GM12878 (cell line): ENCODE data around the gene VCPKMT. TPM values are rescaled to one million over a fixed set of nuclear protein-coding genes. Genes with fewer than 3 reads are reported as not detected.

ENCODE experiments used
- ATAC-seq: fragments of 200-7000 bp; cut with Tn5 transposase; 3 replicates; pipeline ENCODE4 v1.9.1; 2020; ENCODE audit warnings: mild to moderate bottlenecking, moderate library complexity
- BruUV-seq: library from RNA; stranded (reverse); fragments of 400-500 nt; replicated peaks from 2 replicates; lab custom pipeline; 2021; lab: Mats Ljungman, UMichigan
- CTCF ChIA-PET: fragments of 300-600 bp; sonication (Branson Sonifier 250); formaldehyde crosslinking; extraction: SDS; loops from one replicate; lab custom pipeline; 2021; ENCODE audit warnings: inconsistent platforms; lab: Yijun Ruan, JAX
- POLR2A ChIA-PET: fragments of 350-600 bp; formaldehyde crosslinking; extraction: SDS; loops from one replicate; lab custom pipeline; 2021; ENCODE audit warnings: inconsistent platforms; lab: Charles Lee
- RAD21 ChIA-PET: fragments of 300-600 bp; sonication (Branson Sonifier 250); formaldehyde crosslinking; loops from one replicate; lab custom pipeline; 2023; ENCODE audit warnings: antibody characterized with exemption; ENCODE audit not compliant: unreplicated experiment; lab: Charles Lee
- SMC1A ChIA-PET: fragments of 300-600 bp; sonication (Branson Sonifier 250); formaldehyde crosslinking; loops from one replicate; lab custom pipeline; 2023; ENCODE audit not compliant: unreplicated experiment, uncharacterized antibody; lab: Charles Lee
- DNase-seq: peaks from one replicate; pipeline ENCODE4 v3.0.0-alpha.2; 2011; ENCODE audit warnings: low read depth, low spot score
- FAIRE-seq: peaks from 3 replicates; lab custom pipeline; 2011; peaks lifted over from hg19 to GRCh38; lab: Jason Lieb, UNC
- H2AFZ ChIP-seq: 2 replicates; pipeline ENCODE4 v1.6.0; 2011; ENCODE audit warnings: low read depth, low read length, control low read depth; ENCODE audit not compliant: control insufficient read depth
- H3K27ac ChIP-seq: 2 replicates; pipeline ENCODE4 v1.5.1; 2011; ENCODE audit warnings: control low read depth; ENCODE audit not compliant: control insufficient read depth, insufficient read depth
- H3K27me3 ChIP-seq, 2 experiments: replicated peaks in 1 of 2; 2 replicates each; pipeline versions ENCODE4 v1.6.0 to v1.6.1; 2011; ENCODE audit warnings: low read length in 1 of 2; ENCODE audit not compliant: control insufficient read depth in 2 of 2, insufficient read depth in 2 of 2
- H3K36me3 ChIP-seq, 2 experiments: 2 replicates each; pipeline ENCODE4 v1.5.1; 2011; ENCODE audit warnings: low read length in 1 of 2; ENCODE audit not compliant: control insufficient read depth in 2 of 2, insufficient read depth in 2 of 2
- H3K4me1 ChIP-seq: 2 replicates; pipeline ENCODE4 v1.6.1; 2011; ENCODE audit warnings: mild to moderate bottlenecking, low read length, moderate library complexity, mixed read lengths; ENCODE audit not compliant: control insufficient read depth, insufficient read depth
- H3K4me2 ChIP-seq: 2 replicates; pipeline ENCODE4 v1.6.0; 2011; ENCODE audit warnings: control low read depth; ENCODE audit not compliant: control insufficient read depth, insufficient read depth
- H3K4me3 ChIP-seq: fragments of 200-600 bp; sonication (generic); 2 replicates; pipeline ENCODE4 v1.5.1; 2016
- H3K79me2 ChIP-seq: 2 replicates; pipeline ENCODE4 v1.6.0; 2011; ENCODE audit warnings: low read length; ENCODE audit not compliant: control insufficient read depth, insufficient read depth
- H3K9ac ChIP-seq: 2 replicates; pipeline ENCODE4 v1.8.0; 2011; ENCODE audit warnings: low read length, control low read depth, mixed read lengths; ENCODE audit not compliant: control insufficient read depth, insufficient read depth
- H3K9me3 ChIP-seq: replicated peaks from 3 replicates; pipeline ENCODE4 v1.5.1; 2011; ENCODE audit warnings: mild to moderate bottlenecking, low read length; ENCODE audit not compliant: control insufficient read depth, insufficient read depth
- H4K20me1 ChIP-seq: 2 replicates; pipeline ENCODE4 v1.6.0; 2011; ENCODE audit not compliant: control insufficient read depth, insufficient read depth
- CEBPB ChIP-seq, 2 experiments: fragments of 150-350 bp in 1 of 2; IDR thresholded peaks; 2 replicates each; pipeline ENCODE4 v1.6.1; 2012 to 2014; ENCODE audit warnings: low read depth in 2 of 2, low read length in 2 of 2, borderline replicate concordance in 1 of 2, inconsistent platforms in 1 of 2
- E4F1 ChIP-seq: fragments of 450-650 bp; IDR thresholded peaks from 2 replicates; pipeline ENCODE4 v1.6.1; 2018; ENCODE audit warnings: borderline replicate concordance, mild to moderate bottlenecking; ENCODE audit not compliant: partially characterized antibody
- ESRRA ChIP-seq: IDR thresholded peaks from 2 replicates; pipeline ENCODE4 v1.6.1; 2012; ENCODE audit warnings: mild to moderate bottlenecking, low read length, improper control_type of control experiment
- IKZF2 ChIP-seq, 2 experiments: fragments of 450-650 bp; IDR thresholded peaks; 2 replicates each; pipeline ENCODE4 v1.6.1; 2017; ENCODE audit warnings: mild to moderate bottlenecking in 2 of 2, moderate library complexity in 2 of 2
- IRF5 ChIP-seq: fragments of 450-650 bp; IDR thresholded peaks from 2 replicates; pipeline ENCODE4 v1.6.1; 2017; ENCODE audit warnings: borderline replicate concordance
- NR2C2 ChIP-seq: IDR thresholded peaks from 2 replicates; pipeline ENCODE4 v1.6.1; 2011; ENCODE audit warnings: borderline replicate concordance, low read depth; ENCODE audit not compliant: control insufficient read depth, insufficient read length
- PAX8 ChIP-seq: fragments of 450-650 bp; IDR thresholded peaks from 2 replicates; pipeline ENCODE4 v1.6.1; 2017; ENCODE audit warnings: mild to moderate bottlenecking, moderate library complexity
- POLR2A ChIP-seq: IDR thresholded peaks from 2 replicates; pipeline ENCODE4 v1.6.1; 2011; ENCODE audit warnings: low read depth, mild to moderate bottlenecking, low read length
- SMAD1 ChIP-seq: fragments of 450-650 bp; IDR thresholded peaks from 2 replicates; pipeline ENCODE4 v1.6.1; 2018; ENCODE audit warnings: mild to moderate bottlenecking, low read depth; ENCODE audit not compliant: partially characterized antibody
- STAT1 ChIP-seq: fragments of 450-650 bp; conservative IDR thresholded peaks from 2 replicates; pipeline ENCODE4 v1.6.1; 2014; ENCODE audit warnings: antibody characterized with exemption, mild to moderate bottlenecking
- WGBS: methylation state at CpG from one replicate; pipeline ENCODE4 v1.1.6; 2016; ENCODE audit warnings: low lambda C conversion rate; ENCODE audit not compliant: insufficient replicate concordance, insufficient coverage; ENCODE audit errors: missing lambda C conversion rate; 5-methylcytosine and 5-hydroxymethylcytosine counted together
- in situ Hi-C: fragments of 300-500 bp; cut with MboI; formaldehyde crosslinking; loops from 9 replicates; pipeline ENCODE4 v1.14.3; 2018; ENCODE audit warnings: mixed read lengths
- intact Hi-C: fragments of 100-400 bp; cut with micrococcal nuclease; formaldehyde crosslinking; loops from one replicate; pipeline ENCODE4 v1.14.2; 2022; ENCODE audit not compliant: unreplicated experiment
- polyA plus RNA-seq, 11 experiments: library from polyadenylated mRNA; depleted of rRNA in 4 of 11; unstranded in 6 of 11; stranded (reverse) in 5 of 11; fragments of >200 nt; fragmentation: Nextera tagmentation in 4 of 11; fragmentation: Illumina TruSeq in 1 of 11; extraction: Ambion mirVana in 4 of 11; extraction: Trizol in 1 of 11; gene quantifications; 1 replicate in 1 of 11; 2 replicates in 10 of 11; pipeline versions ENCODE4 v1.2.1 to v1.2.3, GENCODE V29; 2011 to 2016; ENCODE audit warnings: inconsistent platforms in 2 of 11, missing spikeins in 2 of 11, low read depth in 1 of 11
- total RNA-seq, 4 experiments: library from RNA; depleted of rRNA in 3 of 4; stranded (reverse); fragments of >200 nt in 3 of 4; fragmentation: Illumina TruSeq in 1 of 4; extraction: Trizol in 1 of 4; gene quantifications; 2 replicates each; pipeline versions ENCODE4 v1.2.1 to v1.2.3, GENCODE V29; 2013 to 2021

VCPKMT gene
- total and polyA plus RNA-seq, 10 of the 15 experiments (the other 5 are each of a cell fraction or from before 2014, with no cell fraction given) = 8.5 to 18.4 (median 12.8) TPM

DNA sequence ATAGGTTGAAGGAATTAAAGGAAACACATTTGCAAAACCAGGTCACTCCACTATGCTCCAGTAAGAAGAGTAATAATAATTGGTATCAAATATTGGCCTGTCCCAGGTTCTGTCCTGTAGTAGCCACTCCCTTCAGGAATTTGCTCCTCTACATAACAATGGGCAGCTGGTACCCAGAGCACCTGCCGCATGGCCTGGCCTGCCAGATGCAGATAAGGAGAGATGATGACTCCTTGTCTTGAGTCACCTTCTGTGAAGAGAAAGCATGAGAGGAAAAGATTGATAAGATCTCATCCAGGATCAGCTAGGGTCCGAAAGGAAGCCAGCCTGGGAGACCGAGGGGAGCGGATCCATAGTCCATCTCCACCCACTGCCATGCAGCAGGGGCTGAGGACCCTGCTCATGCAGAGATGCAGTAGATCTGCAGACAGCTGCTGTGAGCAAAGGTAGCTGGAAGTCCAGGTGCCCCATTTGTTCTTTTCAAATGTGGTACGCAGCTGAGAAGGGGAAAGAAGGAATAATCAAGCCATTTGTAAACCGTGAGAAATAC lies 24.3 kb downstream of the VCPKMT start:
- RAD21 ChIA-PET = no interaction called here
- WGBS = 87% methylated on average over 5 of the region's 6 CpGs
- no peak overlapping the region for H3K4me3 ChIP-seq
- H4K20me1 ChIP-seq = no peaks in the 10 kb centered on the region
- POLR2A ChIA-PET = interaction anchor here (0.5 to 1.2 kb wide), 4 partner anchors 9 to 495 kb away, joined by 3 to 6 read pairs (median 4); no protein-coding TSS in a partner anchor
- no peaks in the 10 kb centered on the region; a peak in 1 of 4 replicates for H3K36me3 ChIP-seq
- SMC1A ChIA-PET = interaction anchor here (0.8 to 1.0 kb wide), 3 partner anchors 10 to 240 kb away, joined by 3 to 5 read pairs (median 3); partner anchors contain the start of gene NEMF
- in situ Hi-C loops = loop anchor here (10.0 kb wide), 1 partner anchor 227 kb away; no protein-coding TSS in a partner anchor
- no peaks in the 10 kb centered on the region for H3K79me2 ChIP-seq
- FAIRE-seq (no peak), DNase-seq (no peak), ATAC-seq (no peak)
- H3K27me3 ChIP-seq = no peaks in the 10 kb centered on the region
- no peak overlapping the region for H3K27ac ChIP-seq
- H3K9me3 ChIP-seq = no peaks in the 10 kb centered on the region
- TF ChIP-seq STAT1 = no peak
- TF ChIP-seq SMAD1 = no peak
- no peak for TF ChIP-seq ESRRA
- TF ChIP-seq IKZF2 (IDR thresholded peaks at IDR 0.05) = no peak
- TF ChIP-seq PAX8 = no peak
- no peak for TF ChIP-seq NR2C2
- TF ChIP-seq POLR2A = no peak
- no peak for TF ChIP-seq IRF5
- TF ChIP-seq E4F1 = no peak
- no peak for TF ChIP-seq CEBPB (IDR thresholded peaks at IDR 0.05; ENCODE audit: borderline replicate concordance in 1 of 2, low read depth in 2 of 2, low read length in 2 of 2)
- H3K9ac ChIP-seq = no peak overlapping the region
- no TSS peak for BruUV-seq
- H3K4me2 ChIP-seq = no peak overlapping the region
- CTCF ChIA-PET = interaction anchor here (1.1 to 6.0 kb wide), 3 partner anchors 9 to 240 kb away, joined by 3 to 34 read pairs (median 7); partner anchors contain the start of gene NEMF
- H2AFZ ChIP-seq = no peak overlapping the region
- peaks cover 25% of the 10 kb centered on the region for H3K4me1 ChIP-seq
- intact Hi-C loops = no loop called here
